Measurements from ENCODE around the gene KRTAP5-8.
"Not testable (repeated sequence)": the region's sequence is repeated elsewhere in the genome, so short reads cannot be mapped to it uniquely, and the experiment has no call there.

KRTAP5-8 gene

GRCh38 chr11:71518506-71519471 lies 19.0 kb upstream of the KRTAP5-8 start:
- DNase-seq, result no peak

GRCh38 chr11:71519546-71519945 lies 18.3 kb upstream of the KRTAP5-8 start:
- DNase-seq, result no peak

GRCh38 chr11:71525188-71525937 lies 12.5 kb upstream of the KRTAP5-8 start:
- DNase-seq, result no peak

- DNase-seq, result no peak
Observed at GRCh38 chr11:71525938-71526495, 11.8 kb upstream of the KRTAP5-8 start.

GRCh38 chr11:71526796-71527575 lies 10.8 kb upstream of the KRTAP5-8 start, which contains the start of gene KRTAP5-7:
Gene KRTAP5-7 (plus strand): TSS chr11:71527267. CDS start chr11:71527301, 34 bp downstream.
- DNase-seq, result not testable (repeated sequence)

GRCh38 chr11:71527576-71528210 lies 10.1 kb upstream of the KRTAP5-8 start:
- DNase-seq, result no peak

- DNase-seq, result no peak
Observed at GRCh38 chr11:71530602-71531001, 7.2 kb upstream of the KRTAP5-8 start.

- no peak for DNase-seq
Observed at GRCh38 chr11:71532036-71532610, 5.7 kb upstream of the KRTAP5-8 start.

GRCh38 chr11:71534711-71535608 lies 2.9 kb upstream of the KRTAP5-8 start:
- not testable (repeated sequence) for DNase-seq

- DNase-seq, result no peak
Observed at GRCh38 chr11:71535825-71536224, 2.0 kb upstream of the KRTAP5-8 start.

GRCh38 chr11:71537537-71537936 lies 288 bp upstream of the KRTAP5-8 start:
- DNase-seq, result no peak

- DNase-seq, result no peak
Observed at GRCh38 chr11:71538666-71538990, 803 bp downstream of the KRTAP5-8 start.

GRCh38 chr11:71539017-71539416 lies 1.2 kb downstream of the KRTAP5-8 start:
- DNase-seq, result no peak

GRCh38 chr11:71539971-71540370 lies 2.1 kb downstream of the KRTAP5-8 start:
- DNase-seq, result not testable (repeated sequence)

GRCh38 chr11:71540521-71541304 lies 2.9 kb downstream of the KRTAP5-8 start:
- DNase-seq, result not testable (repeated sequence)

GRCh38 chr11:71542382-71542781 lies 4.6 kb downstream of the KRTAP5-8 start:
- DNase-seq, result no peak

GRCh38 chr11:71542879-71543777 lies 5.3 kb downstream of the KRTAP5-8 start:
- no peak for DNase-seq

GRCh38 chr11:71543866-71544265 lies 6.0 kb downstream of the KRTAP5-8 start:
- no peak for DNase-seq
